HEK293 (cell line): Measurements from ENCODE around the gene CHMP6.

Experiments used
- CTCF ChIA-PET: fragments of 350-600 bp; formaldehyde crosslinking; extraction: SDS; loops from one replicate; lab custom pipeline; 2021; ENCODE audit warnings: antibody characterized with exemption; lab: Yijun Ruan, JAX
- POLR2A ChIA-PET: fragments of 300-600 bp; formaldehyde crosslinking; extraction: SDS; loops from one replicate; lab custom pipeline; 2020; ENCODE audit warnings: antibody characterized with exemption, inconsistent platforms; lab: Yijun Ruan, JAX
- H3K27ac ChIP-seq: fragments of 200-500 bp; sonication (Bioruptor generic); 2 replicates; pipeline ENCODE4 v1.5.1; 2014; ENCODE audit warnings: low read depth, low read length, control low read depth, inconsistent platforms; ENCODE audit errors: extremely low read depth
- H3K36me3 ChIP-seq, 2 experiments: fragments of 200-500 bp in 1 of 2; sonication (Bioruptor generic) in 1 of 2; 1 replicate in 1 of 2; 2 replicates in 1 of 2; pipeline ENCODE4 v1.5.1; 2014 to 2017; ENCODE audit warnings: inconsistent platforms in 2 of 2, low read length in 2 of 2; ENCODE audit not compliant: control insufficient read depth in 2 of 2, insufficient read depth in 1 of 2
- H3K4me1 ChIP-seq: fragments of 200-500 bp; sonication (Bioruptor generic); 2 replicates; pipeline ENCODE4 v1.5.1; 2014; ENCODE audit warnings: mild to moderate bottlenecking, low read length, inconsistent platforms; ENCODE audit not compliant: control insufficient read depth, insufficient read depth
- H3K4me3 ChIP-seq: 2 replicates; pipeline ENCODE4 v1.5.1; 2011; ENCODE audit warnings: low read depth, mild to moderate bottlenecking, control low read depth, low read length, moderate library complexity
- H3K9me3 ChIP-seq: fragments of 200-500 bp; sonication (Bioruptor generic); 2 replicates; pipeline ENCODE4 v1.5.1; 2014; ENCODE audit warnings: low read depth, low read length, inconsistent platforms; ENCODE audit not compliant: control insufficient read depth, insufficient read depth
- MZF1 ChIP-seq: fragments of 450-650 bp; formaldehyde crosslinking; IDR thresholded peaks from 2 replicates; pipeline ENCODE4 v1.5.1; 2017; ENCODE audit warnings: missing biosample characterization, missing genetic modification characterization, borderline replicate concordance
- OVOL3 ChIP-seq: fragments of 450-650 bp; formaldehyde crosslinking; IDR thresholded peaks from 2 replicates; pipeline ENCODE4 v1.5.1; 2016; ENCODE audit warnings: missing biosample characterization, missing genetic modification characterization
- SP2 ChIP-seq: fragments of 450-650 bp; formaldehyde crosslinking; IDR thresholded peaks from 2 replicates; pipeline ENCODE4 v1.5.1; 2016; ENCODE audit warnings: missing biosample characterization, missing genetic modification characterization
- SP7 ChIP-seq: fragments of 450-650 bp; formaldehyde crosslinking; IDR thresholded peaks from 2 replicates; pipeline ENCODE4 v1.5.1; 2016; ENCODE audit warnings: missing biosample characterization, missing genetic modification characterization
- WT1 ChIP-seq: fragments of 450-650 bp; formaldehyde crosslinking; IDR thresholded peaks from 2 replicates; pipeline ENCODE4 v1.5.1; 2016; ENCODE audit warnings: missing biosample characterization, missing genetic modification characterization
- YY2 ChIP-seq: fragments of 450-650 bp; formaldehyde crosslinking; IDR thresholded peaks from 2 replicates; pipeline ENCODE4 v1.5.1; 2016; ENCODE audit warnings: missing biosample characterization, missing genetic modification characterization
- ZNF114 ChIP-seq: fragments of 450-650 bp; formaldehyde crosslinking; IDR thresholded peaks from 2 replicates; pipeline ENCODE4 v1.5.0; 2017; ENCODE audit warnings: missing biosample characterization, missing genetic modification characterization
- ZNF132 ChIP-seq: fragments of 450-650 bp; formaldehyde crosslinking; IDR thresholded peaks from 2 replicates; pipeline ENCODE4 v1.5.1; 2017; ENCODE audit warnings: missing biosample characterization, missing genetic modification characterization, borderline replicate concordance
- ZNF16 ChIP-seq: fragments of 450-650 bp; formaldehyde crosslinking; IDR thresholded peaks from 2 replicates; pipeline ENCODE4 v1.5.1; 2016; ENCODE audit warnings: low read depth, missing biosample characterization, missing genetic modification characterization
- ZNF211 ChIP-seq: fragments of 450-650 bp; formaldehyde crosslinking; IDR thresholded peaks from 2 replicates; pipeline ENCODE4 v1.5.1; 2016; ENCODE audit warnings: low read depth, missing biosample characterization, missing genetic modification characterization
- ZNF239 ChIP-seq: fragments of 450-650 bp; formaldehyde crosslinking; IDR thresholded peaks from 2 replicates; pipeline ENCODE4 v1.5.1; 2016; ENCODE audit warnings: missing biosample characterization, missing genetic modification characterization
- ZNF266 ChIP-seq: fragments of 450-650 bp; formaldehyde crosslinking; IDR thresholded peaks from 2 replicates; pipeline ENCODE4 v1.5.1; 2016; ENCODE audit warnings: missing biosample characterization, missing genetic modification characterization, low read depth
- ZNF366 ChIP-seq: fragments of 450-650 bp; formaldehyde crosslinking; conservative IDR thresholded peaks from 2 replicates; pipeline ENCODE4 v1.5.1; 2016; ENCODE audit warnings: missing biosample characterization, missing genetic modification characterization
- ZNF670 ChIP-seq: fragments of 450-650 bp; formaldehyde crosslinking; IDR thresholded peaks from 2 replicates; pipeline ENCODE4 v1.5.1; 2016; ENCODE audit warnings: missing biosample characterization, missing genetic modification characterization, low read depth
- ZNF747 ChIP-seq: fragments of 450-650 bp; formaldehyde crosslinking; IDR thresholded peaks from 2 replicates; pipeline ENCODE4 v1.5.1; 2016; ENCODE audit warnings: missing biosample characterization, missing genetic modification characterization
- ZNF76 ChIP-seq: fragments of 450-650 bp; formaldehyde crosslinking; IDR thresholded peaks from 2 replicates; pipeline ENCODE4; 2016; ENCODE audit warnings: low read depth, missing biosample characterization, missing genetic modification characterization, borderline replicate concordance
- ZNF777 ChIP-seq: fragments of 450-650 bp; formaldehyde crosslinking; IDR thresholded peaks from 2 replicates; pipeline ENCODE4 v1.5.1; 2017; ENCODE audit warnings: missing biosample characterization, missing genetic modification characterization, borderline replicate concordance
- TF ChIP-seq, protein P1 (sequence below): fragments of 450-650 bp; formaldehyde crosslinking; IDR thresholded peaks from 2 replicates; pipeline ENCODE4 v1.5.1; 2016; ENCODE audit warnings: missing biosample characterization, missing genetic modification characterization

Gene CHMP6

DNA sequence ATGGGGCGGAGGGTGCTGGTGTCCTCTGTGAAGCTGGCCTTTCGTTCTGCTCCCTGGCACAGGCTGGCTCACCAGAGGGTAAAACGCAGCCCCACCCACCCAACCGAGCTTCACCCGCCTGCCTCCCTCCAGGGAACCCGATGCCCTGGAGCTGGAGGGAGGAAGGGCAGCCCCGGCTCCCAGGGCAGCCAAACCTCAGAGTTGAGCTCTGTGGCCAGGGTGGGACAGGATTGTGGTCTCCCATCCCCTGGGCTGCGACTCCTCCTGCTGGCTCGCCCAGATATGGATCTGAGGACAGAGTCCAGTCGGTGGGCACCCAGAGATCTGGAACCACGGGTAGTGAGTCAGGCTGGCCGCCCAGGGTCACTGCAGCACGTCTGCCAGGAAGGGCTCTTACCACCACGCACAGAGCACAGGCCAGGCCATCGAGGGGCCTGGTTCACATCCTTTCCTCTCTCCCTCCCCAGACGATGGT, 42.6 kb upstream of the CHMP6 start (continued):
- TF ChIP-seq, protein P1, sequence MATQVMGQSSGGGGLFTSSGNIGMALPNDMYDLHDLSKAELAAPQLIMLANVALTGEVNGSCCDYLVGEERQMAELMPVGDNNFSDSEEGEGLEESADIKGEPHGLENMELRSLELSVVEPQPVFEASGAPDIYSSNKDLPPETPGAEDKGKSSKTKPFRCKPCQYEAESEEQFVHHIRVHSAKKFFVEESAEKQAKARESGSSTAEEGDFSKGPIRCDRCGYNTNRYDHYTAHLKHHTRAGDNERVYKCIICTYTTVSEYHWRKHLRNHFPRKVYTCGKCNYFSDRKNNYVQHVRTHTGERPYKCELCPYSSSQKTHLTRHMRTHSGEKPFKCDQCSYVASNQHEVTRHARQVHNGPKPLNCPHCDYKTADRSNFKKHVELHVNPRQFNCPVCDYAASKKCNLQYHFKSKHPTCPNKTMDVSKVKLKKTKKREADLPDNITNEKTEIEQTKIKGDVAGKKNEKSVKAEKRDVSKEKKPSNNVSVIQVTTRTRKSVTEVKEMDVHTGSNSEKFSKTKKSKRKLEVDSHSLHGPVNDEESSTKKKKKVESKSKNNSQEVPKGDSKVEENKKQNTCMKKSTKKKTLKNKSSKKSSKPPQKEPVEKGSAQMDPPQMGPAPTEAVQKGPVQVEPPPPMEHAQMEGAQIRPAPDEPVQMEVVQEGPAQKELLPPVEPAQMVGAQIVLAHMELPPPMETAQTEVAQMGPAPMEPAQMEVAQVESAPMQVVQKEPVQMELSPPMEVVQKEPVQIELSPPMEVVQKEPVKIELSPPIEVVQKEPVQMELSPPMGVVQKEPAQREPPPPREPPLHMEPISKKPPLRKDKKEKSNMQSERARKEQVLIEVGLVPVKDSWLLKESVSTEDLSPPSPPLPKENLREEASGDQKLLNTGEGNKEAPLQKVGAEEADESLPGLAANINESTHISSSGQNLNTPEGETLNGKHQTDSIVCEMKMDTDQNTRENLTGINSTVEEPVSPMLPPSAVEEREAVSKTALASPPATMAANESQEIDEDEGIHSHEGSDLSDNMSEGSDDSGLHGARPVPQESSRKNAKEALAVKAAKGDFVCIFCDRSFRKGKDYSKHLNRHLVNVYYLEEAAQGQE (tag by site-specific recombination), result no peak
- TF ChIP-seq ZNF266 (tag by site-specific recombination) (no peak), ZNF211 (tag by site-specific recombination) (no peak), YY2 (tag by site-specific recombination) (no peak), OVOL3 (no peak)
- TF ChIP-seq, all 188 proteins: peak for 0

DNA sequence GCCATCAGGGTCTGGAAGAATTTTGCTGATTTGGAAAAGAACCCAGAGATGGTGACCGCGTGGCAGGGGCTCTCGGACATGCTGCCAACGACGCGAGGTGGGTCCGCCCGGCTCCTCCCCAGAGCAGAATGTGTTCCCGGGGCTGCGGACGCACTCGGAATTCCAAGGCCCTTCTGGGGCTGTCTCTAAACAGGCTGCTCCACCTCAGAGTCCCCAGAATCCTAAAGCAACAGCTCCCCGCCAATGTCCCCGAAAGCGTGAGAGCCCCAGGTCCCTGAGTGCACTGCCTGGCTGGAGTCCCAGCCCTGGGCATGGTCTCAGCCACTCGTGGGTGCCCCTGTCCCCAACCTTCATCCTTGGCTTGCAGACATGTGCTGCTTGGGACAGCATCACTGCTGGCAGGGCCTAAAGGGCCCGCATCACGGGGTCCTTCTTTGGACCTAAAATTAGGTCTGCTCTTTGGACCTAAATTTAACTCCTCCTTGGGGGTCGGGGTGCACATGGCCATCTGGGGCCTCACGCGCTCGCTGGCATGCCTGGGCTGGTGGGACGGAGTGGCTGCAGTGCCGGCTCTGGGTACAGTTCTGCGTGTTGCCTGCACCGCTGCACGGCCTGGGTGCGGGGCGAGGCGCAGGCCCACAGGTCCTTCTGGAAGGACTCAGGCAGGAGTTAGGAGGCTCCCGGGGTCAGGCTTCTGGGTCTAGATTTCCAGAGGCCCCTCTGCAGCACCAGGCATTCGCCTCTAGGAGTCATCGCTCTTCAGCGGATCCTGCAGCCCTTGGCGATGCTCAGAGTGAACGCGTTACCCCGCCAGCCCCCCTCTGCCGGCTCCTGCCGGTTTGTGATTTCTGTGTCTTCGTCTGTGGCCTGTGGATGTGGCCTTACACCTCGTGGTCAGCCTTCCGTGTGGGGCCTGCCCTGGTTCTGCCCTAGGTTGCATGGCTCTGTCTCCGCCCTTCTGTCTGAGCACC, 41.9 kb upstream of the CHMP6 start:
- H3K4me3 ChIP-seq, result no peak overlapping the region
- ChIA-PET CTCF (no interaction called here), POLR2A (no interaction called here)
- H3K9me3 ChIP-seq, result no peaks in the 10 kb centered on the region
- peaks cover 5 to 53% of the 10 kb centered on the region in 2 experiments; a peak in 2 of 3 replicates for H3K36me3 ChIP-seq
- no peaks in the 10 kb centered on the region for H3K4me1 ChIP-seq
- H3K27ac ChIP-seq, result 0 out of 2 replicates have a peak overlapping the region, but pooled peaks have one; percentile 16
- TF ChIP-seq ZNF239 (tag by site-specific recombination), result no peak
- TF ChIP-seq ZNF16 (tag by site-specific recombination), result no peak
- no peak for TF ChIP-seq SP2 (tag by site-specific recombination)
- no peak for TF ChIP-seq ZNF747 (tag by site-specific recombination)
- no peak for TF ChIP-seq ZNF76 (tag by site-specific recombination)
- TF ChIP-seq ZNF366 (tag by site-specific recombination), result no peak
- TF ChIP-seq MZF1, result no peak
- no peak for TF ChIP-seq ZNF114
- no peak for TF ChIP-seq ZNF777 (tag by site-specific recombination)
- TF ChIP-seq SP7 (tag by site-specific recombination), result no peak
- TF ChIP-seq, protein P1 (tag by site-specific recombination), result no peak
- no peak for TF ChIP-seq ZNF670
- no peak for TF ChIP-seq WT1 (tag by site-specific recombination)
- TF ChIP-seq ZNF132 (tag by site-specific recombination), result no peak
